Endothelial cell of umbilical vein (primary cell): ENCODE measurements around the gene SPDL1. TPM values are rescaled to one million over a fixed set of nuclear protein-coding genes. Genes with fewer than 3 reads are reported as not detected.

Source experiments
- BruUV-seq: library from RNA; stranded (reverse); fragments of 400-500 nt; replicated peaks from 2 replicates; lab custom pipeline; 2021; lab: Mats Ljungman, UMichigan
- CTCF ChIA-PET: fragments of 300-600, 350-600 bp; sonication (Branson Sonifier 250); formaldehyde crosslinking; loops from one replicate; lab custom pipeline; 2021; ENCODE audit warnings: antibody characterized with exemption, inconsistent platforms; lab: Charles Lee
- POLR2A ChIA-PET: fragments of 300-600, 350-600 bp; sonication (Branson Sonifier 250); formaldehyde crosslinking; loops from one replicate; lab custom pipeline; 2021; ENCODE audit warnings: antibody characterized with exemption, inconsistent platforms; lab: Charles Lee
- DNase-seq: peaks from one replicate; pipeline ENCODE4 v3.0.0-alpha.2; 2011; ENCODE audit warnings: low read depth, low spot score
- FAIRE-seq: peaks from 2 replicates; lab custom pipeline; 2011; peaks lifted over from hg19 to GRCh38; lab: Jason Lieb, UNC
- H2AFZ ChIP-seq: 2 replicates; pipeline ENCODE4 v1.6.0; 2012; ENCODE audit warnings: low read depth, low read length, control low read depth, inconsistent platforms
- H3K27ac ChIP-seq: 2 replicates; pipeline ENCODE4 v1.5.1; 2011; ENCODE audit warnings: low read depth, mild to moderate bottlenecking, control low read depth, low read length, moderate library complexity; ENCODE audit not compliant: insufficient read depth
- H3K27me3 ChIP-seq, 2 experiments: 2 replicates each; pipeline versions ENCODE4 v1.6.0 to v1.6.1; 2011; ENCODE audit warnings: low read length in 2 of 2, mixed read lengths in 1 of 2; ENCODE audit not compliant: control insufficient read depth in 2 of 2, insufficient read depth in 2 of 2
- H3K36me3 ChIP-seq, 2 experiments: 2 replicates in 1 of 2; 3 replicates in 1 of 2; pipeline ENCODE4 v1.5.1; 2011; ENCODE audit warnings: low read length in 2 of 2, mild to moderate bottlenecking in 1 of 2, moderate library complexity in 1 of 2; ENCODE audit not compliant: control insufficient read depth in 2 of 2, insufficient read depth in 2 of 2; ENCODE audit errors: extremely low read depth in 1 of 2
- H3K4me1 ChIP-seq: 3 replicates; pipeline ENCODE4 v1.5.1; 2011; ENCODE audit warnings: mild to moderate bottlenecking, low read length; ENCODE audit not compliant: control insufficient read depth, insufficient read depth; ENCODE audit errors: extremely low read depth
- H3K4me2 ChIP-seq: 2 replicates; pipeline ENCODE4 v1.6.1; 2011; ENCODE audit warnings: low read length, control low read depth, mixed read lengths; ENCODE audit not compliant: insufficient read depth
- H3K4me3 ChIP-seq, 3 experiments: fragments of 200-600 bp in 1 of 3; sonication (generic), shearing (Covaris generic) in 1 of 3; replicated peaks in 1 of 3; 2 replicates each; pipeline ENCODE4 v1.5.1; 2011 to 2016; ENCODE audit warnings: control low read depth in 3 of 3, low read length in 3 of 3, mild to moderate bottlenecking in 2 of 3, inconsistent platforms in 1 of 3, low read depth in 1 of 3, moderate library complexity in 1 of 3; ENCODE audit not compliant: insufficient read depth in 1 of 3
- H3K79me2 ChIP-seq: 2 replicates; pipeline ENCODE4 v1.6.0; 2012; ENCODE audit warnings: low read length, inconsistent platforms; ENCODE audit not compliant: control insufficient read depth, insufficient read depth
- H3K9ac ChIP-seq: replicated peaks from 2 replicates; pipeline ENCODE3; 2011; ENCODE audit warnings: low read length, control low read depth; ENCODE audit not compliant: insufficient read depth; ENCODE audit errors: extremely low read depth
- H3K9me1 ChIP-seq: replicated peaks from 3 replicates; pipeline ENCODE4 v1.6.0; 2011; ENCODE audit warnings: mild to moderate bottlenecking, low read length; ENCODE audit not compliant: control insufficient read depth, insufficient read depth; ENCODE audit errors: extremely low read depth
- H3K9me3 ChIP-seq: replicated peaks from 2 replicates; pipeline ENCODE4 v1.5.1; 2012; ENCODE audit warnings: low read length, inconsistent platforms; ENCODE audit not compliant: control insufficient read depth, insufficient read depth
- H4K20me1 ChIP-seq: replicated peaks from 2 replicates; pipeline ENCODE3; 2011; ENCODE audit warnings: mild to moderate bottlenecking, low read length; ENCODE audit not compliant: control insufficient read depth, insufficient read depth; ENCODE audit errors: extremely low read depth
- CTCF ChIP-seq, 2 donors: IDR thresholded peaks; 1 replicate in 1 of 2; 2 replicates in 1 of 2; pipeline ENCODE4 v1.5.1; 2011; ENCODE audit warnings: low read length in 2 of 2, mild to moderate bottlenecking in 2 of 2, moderate library complexity in 2 of 2, control low read depth in 1 of 2, inconsistent platforms in 1 of 2, low read depth in 1 of 2; ENCODE audit not compliant: insufficient read depth in 1 of 2; ENCODE audit errors: extremely low read depth in 1 of 2
- EZH2 ChIP-seq: IDR thresholded peaks from 2 replicates; pipeline ENCODE4 v1.6.1; 2012; ENCODE audit warnings: borderline replicate concordance, low read depth, mild to moderate bottlenecking, moderate library complexity, low read length, inconsistent platforms; ENCODE audit not compliant: severe bottlenecking
- FOS ChIP-seq: IDR thresholded peaks from 2 replicates; pipeline ENCODE4 v1.6.1; 2011; ENCODE audit warnings: mild to moderate bottlenecking, low read length, moderate library complexity, borderline replicate concordance; ENCODE audit not compliant: insufficient read depth
- JUN ChIP-seq: IDR thresholded peaks from 2 replicates; pipeline ENCODE4 v1.6.1; 2011; ENCODE audit warnings: borderline replicate concordance, low read depth; ENCODE audit not compliant: insufficient read length, insufficient read depth
- MAX ChIP-seq: IDR thresholded peaks from 2 replicates; pipeline ENCODE4 v1.6.1; 2011; ENCODE audit not compliant: insufficient read depth, insufficient read length
- MYC ChIP-seq: IDR thresholded peaks from one replicate; pipeline ENCODE4 v1.6.1; 2011; ENCODE audit warnings: mild to moderate bottlenecking, low read depth, low read length
- POLR2A ChIP-seq: IDR thresholded peaks from 2 replicates; pipeline ENCODE4 v1.6.1; 2012; ENCODE audit warnings: low read depth, mild to moderate bottlenecking, control low read depth, low read length
- POLR2AphosphoS5 ChIP-seq: IDR thresholded peaks from 2 replicates; pipeline ENCODE4 v1.6.1; 2012; ENCODE audit warnings: low read depth, mild to moderate bottlenecking, control low read depth, low read length, moderate library complexity; ENCODE audit not compliant: insufficient read depth
- dilution Hi-C: fragments of 300-500 bp; cut with MboI; formaldehyde crosslinking; loops from one replicate; pipeline ENCODE4 v1.15.0; 2019; ENCODE audit warnings: low sequenced_read_pairs; ENCODE audit not compliant: extremely low pct_ligation_motif_present
- intact Hi-C: fragments of 100-400 bp; cut with micrococcal nuclease; formaldehyde crosslinking; loops from one replicate; pipeline ENCODE4 v1.10.0; 2022
- polyA plus RNA-seq, 4 experiments: library from polyadenylated mRNA; depleted of rRNA in 3 of 4; stranded (reverse) in 3 of 4; unstranded in 1 of 4; fragments of >200 nt; gene quantifications; 2 replicates each; pipeline versions ENCODE4 v1.2.1 to v1.2.3, GENCODE V29; 2011 to 2012; ENCODE audit warnings: missing spikeins in 1 of 4
- total RNA-seq: library from RNA; stranded (reverse); gene quantifications from 2 replicates; pipeline ENCODE4 v1.2.3, GENCODE V29; 2021

Gene SPDL1
- total and polyA plus RNA-seq, 2 donors (not counting 3 experiments of a cell fraction or from before 2014, with no cell fraction given) = 19.7 to 51.8 TPM

GRCh38 chr5:169545762-169546161 is 37.8 kb upstream of the SPDL1 start:
- no peaks in the 10 kb centered on the region for H3K9me3 ChIP-seq
- H3K4me3 ChIP-seq = no peak overlapping the region
- dilution Hi-C loops (no loop called here), intact Hi-C loops (no loop called here)
- POLR2A ChIA-PET = no interaction called here
- H3K9me1 ChIP-seq = no peaks in the 10 kb centered on the region
- no peaks in the 10 kb centered on the region for H3K79me2 ChIP-seq
- H3K36me3 ChIP-seq = no peaks in the 10 kb centered on the region
- no peak for DNase-seq
- CTCF ChIA-PET = interaction anchor here (5.8 kb wide), 1 partner anchor 557 kb away, joined by 92 read pairs; no protein-coding TSS in a partner anchor
- no peak overlapping the region for H3K9ac ChIP-seq
- no peak overlapping the region for H3K4me2 ChIP-seq
- no TSS peak for BruUV-seq
- H3K27me3 ChIP-seq = peaks cover 2 to 12% of the 10 kb centered on the region in 2 experiments
- no peaks in the 10 kb centered on the region for H3K4me1 ChIP-seq
- no peaks in the 10 kb centered on the region for H4K20me1 ChIP-seq
- H2AFZ ChIP-seq = no peak overlapping the region
- no peak overlapping the region for H3K27ac ChIP-seq
- no peak for FAIRE-seq
- TF ChIP-seq POLR2AphosphoS5 = no peak
- TF ChIP-seq JUN = no peak
- TF ChIP-seq EZH2 = no peak
- TF ChIP-seq FOS = no peak

GRCh38 chr5:169546346-169546745 is 37.2 kb upstream of the SPDL1 start:
- POLR2A ChIA-PET = no interaction called here
- CTCF ChIA-PET = interaction anchor here (5.8 kb wide), 1 partner anchor 557 kb away, joined by 92 read pairs; no protein-coding TSS in a partner anchor
- TF ChIP-seq POLR2AphosphoS5 (no peak), MAX (no peak), EZH2 (no peak), MYC (no peak), FOS (no peak), CTCF (IDR thresholded peaks at IDR 0.05; ENCODE audit: extremely low read depth in 1 of 2, insufficient read depth in 1 of 2, low read depth in 1 of 2, low read length in 2 of 2) (no peak), POLR2A (no peak)
- H4K20me1 ChIP-seq = no peaks in the 10 kb centered on the region
- H3K4me2 ChIP-seq = no peak overlapping the region
- no peaks in the 10 kb centered on the region for H3K36me3 ChIP-seq
- FAIRE-seq (no peak), DNase-seq (no peak)
- dilution Hi-C loops (no loop called here), intact Hi-C loops (no loop called here)
- H3K9me3 ChIP-seq = no peaks in the 10 kb centered on the region
- no peaks in the 10 kb centered on the region for H3K4me1 ChIP-seq
- no peak overlapping the region for H3K27ac ChIP-seq
- no peaks in the 10 kb centered on the region for H3K9me1 ChIP-seq
- no peak overlapping the region for H3K4me3 ChIP-seq
- no peak overlapping the region for H3K9ac ChIP-seq
- H2AFZ ChIP-seq = no peak overlapping the region
- H3K79me2 ChIP-seq = no peaks in the 10 kb centered on the region
- peaks cover 2 to 12% of the 10 kb centered on the region in 2 experiments for H3K27me3 ChIP-seq
- no TSS peak for BruUV-seq
